Putamen (tissue), 1 donor: ENCODE measurements around the gene CCDC141.
"Not testable (repeated sequence)": the region's sequence is repeated elsewhere in the genome, so short reads cannot be mapped to it uniquely, and the experiment has no call there.

Experiments used
- DNase-seq: peaks from one replicate; pipeline ENCODE4 v3.0.0-alpha.2; 2016; ENCODE audit warnings: low spot score

Gene CCDC141

GRCh38 chr2:179049546-179050311 lies at the start of gene CCDC141:
TSS of gene CCDC141 (minus strand) at chr2:179050137. CDS start at chr2:179049941, 196 bp downstream.
- DNase-seq: no peak

GRCh38 chr2:179098080-179098689 lies 48.2 kb upstream of the CCDC141 start:
- no peak for DNase-seq

- no peak for DNase-seq
Observed at GRCh38 chr2:179097131-179097530, 47.2 kb upstream of the CCDC141 start.

- no peak for DNase-seq
Observed at GRCh38 chr2:179096090-179096489, 46.2 kb upstream of the CCDC141 start.

GRCh38 chr2:179092912-179093311 lies 43.0 kb upstream of the CCDC141 start:
- not testable (repeated sequence) for DNase-seq

- DNase-seq: no peak
Observed at GRCh38 chr2:179082697-179083096, 32.8 kb upstream of the CCDC141 start.

GRCh38 chr2:179081954-179082353 lies 32.0 kb upstream of the CCDC141 start:
- no peak for DNase-seq

GRCh38 chr2:179072527-179072926 lies 22.6 kb upstream of the CCDC141 start:
- no peak for DNase-seq

- DNase-seq: no peak
Observed at GRCh38 chr2:179071810-179072355, 21.9 kb upstream of the CCDC141 start.

GRCh38 chr2:179070895-179071294 lies 21.0 kb upstream of the CCDC141 start:
- no peak for DNase-seq

GRCh38 chr2:179069685-179070084 lies 19.7 kb upstream of the CCDC141 start:
- no peak for DNase-seq

- no peak for DNase-seq
Observed at GRCh38 chr2:179068991-179069643, 19.2 kb upstream of the CCDC141 start.

GRCh38 chr2:179059026-179059700 lies 9.2 kb upstream of the CCDC141 start:
- no peak for DNase-seq

- no peak for DNase-seq
Observed at GRCh38 chr2:179057737-179058136, 7.8 kb upstream of the CCDC141 start.

- DNase-seq: not testable (repeated sequence)
Observed at GRCh38 chr2:179053568-179053967, 3.6 kb upstream of the CCDC141 start.

- no peak for DNase-seq
Observed at GRCh38 chr2:179051250-179051649, 1.3 kb upstream of the CCDC141 start.

GRCh38 chr2:179050755-179051154 lies 818 bp upstream of the CCDC141 start:
- no peak for DNase-seq

GRCh38 chr2:179049203-179049545 lies 763 bp downstream of the CCDC141 start:
- DNase-seq: no peak

- no peak for DNase-seq
Observed at GRCh38 chr2:179048099-179048498, 1.8 kb downstream of the CCDC141 start.

- DNase-seq: not testable (repeated sequence)
Observed at GRCh38 chr2:179045602-179046001, 4.3 kb downstream of the CCDC141 start.

GRCh38 chr2:179044500-179044899 lies 5.4 kb downstream of the CCDC141 start:
- no peak for DNase-seq

GRCh38 chr2:179037807-179038206 lies 12.1 kb downstream of the CCDC141 start:
- no peak for DNase-seq
